Measurements from ENCODE around the gene TENM3.

TENM3 gene

DNA sequence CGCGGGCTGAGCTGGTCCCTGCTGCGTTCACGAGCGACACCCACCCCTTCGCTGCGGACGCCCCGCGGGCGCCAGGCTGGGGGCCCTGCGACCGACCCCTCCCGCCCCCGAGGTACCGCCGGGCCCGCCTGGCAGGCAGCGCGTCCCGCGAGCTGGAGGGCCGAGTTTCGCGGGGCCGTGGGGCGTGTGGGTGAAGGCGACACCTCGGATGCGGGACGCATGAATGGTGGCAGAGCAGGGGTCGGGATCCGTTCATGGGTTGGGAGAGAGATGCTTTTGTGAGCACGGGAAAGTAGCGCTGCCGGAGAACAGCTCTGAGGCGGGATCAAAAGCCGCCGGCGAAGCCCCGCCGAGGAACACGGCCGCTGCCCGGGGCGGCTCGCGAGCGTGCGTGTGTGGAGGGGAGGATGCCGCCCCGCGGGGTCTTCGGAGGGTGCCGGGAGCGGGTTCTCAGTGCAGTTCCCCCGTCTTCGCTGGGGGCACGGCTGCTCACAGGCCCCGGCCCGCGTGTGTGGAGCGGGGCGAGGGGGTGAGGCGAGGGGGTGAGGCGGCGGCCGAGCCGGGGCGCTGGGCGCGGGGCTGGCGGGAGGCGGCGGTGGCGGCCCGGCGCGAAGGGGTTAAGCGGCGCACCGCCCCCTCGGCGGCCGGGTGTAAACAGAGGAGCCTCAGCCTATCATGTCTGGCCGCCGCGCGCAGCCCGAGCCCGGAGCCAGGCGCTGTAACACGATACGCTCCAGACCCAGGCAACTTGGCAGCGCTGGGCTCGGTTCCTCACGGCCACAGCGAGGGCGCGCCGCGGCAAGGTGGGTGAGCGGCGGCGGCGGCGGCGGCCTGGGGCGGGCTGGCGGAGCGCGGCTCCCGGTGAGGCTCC lies 205.3 kb downstream of the TENM3 start:
- DNase-seq: peak; percentile 18 to 86 (median 59)

DNA sequence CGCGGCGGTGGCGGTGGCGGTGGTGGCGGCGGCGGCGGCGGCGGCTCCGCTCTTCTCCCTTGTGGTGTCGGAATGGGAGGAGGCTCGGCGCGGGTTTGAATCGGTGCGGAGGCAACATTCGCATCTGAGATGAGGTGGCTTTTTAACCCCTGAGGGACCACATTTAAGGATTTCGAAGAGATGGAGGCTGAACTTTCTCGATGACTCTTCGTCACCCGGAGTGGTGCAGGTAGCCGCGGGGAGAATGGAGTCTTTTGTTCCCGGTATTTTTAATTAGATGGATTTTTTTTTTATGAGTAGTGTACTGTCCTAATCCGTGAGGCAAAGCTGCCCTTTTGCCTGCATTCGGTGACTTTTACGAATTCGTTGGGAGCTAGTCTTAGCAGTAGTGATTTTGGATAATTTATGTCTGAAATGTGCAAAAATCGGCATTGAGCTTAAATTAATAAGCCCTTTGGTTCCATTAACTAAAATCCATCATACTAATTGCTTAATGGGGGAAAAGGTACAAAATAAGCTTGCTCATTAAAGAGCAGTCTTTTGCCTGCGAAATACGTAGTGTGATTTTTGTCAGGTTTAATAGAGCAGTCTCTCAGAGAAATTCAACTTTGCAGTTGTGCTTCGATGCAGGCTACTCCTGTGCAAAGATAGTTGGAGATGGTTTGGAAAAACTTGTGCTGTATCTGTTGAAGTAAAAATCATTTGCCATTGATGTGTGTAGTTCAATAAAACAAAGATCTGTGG lies 206.2 kb downstream of the TENM3 start:
- peak in 30 of 58 donors; percentile 10 to 74 (median 46) for DNase-seq

DNA sequence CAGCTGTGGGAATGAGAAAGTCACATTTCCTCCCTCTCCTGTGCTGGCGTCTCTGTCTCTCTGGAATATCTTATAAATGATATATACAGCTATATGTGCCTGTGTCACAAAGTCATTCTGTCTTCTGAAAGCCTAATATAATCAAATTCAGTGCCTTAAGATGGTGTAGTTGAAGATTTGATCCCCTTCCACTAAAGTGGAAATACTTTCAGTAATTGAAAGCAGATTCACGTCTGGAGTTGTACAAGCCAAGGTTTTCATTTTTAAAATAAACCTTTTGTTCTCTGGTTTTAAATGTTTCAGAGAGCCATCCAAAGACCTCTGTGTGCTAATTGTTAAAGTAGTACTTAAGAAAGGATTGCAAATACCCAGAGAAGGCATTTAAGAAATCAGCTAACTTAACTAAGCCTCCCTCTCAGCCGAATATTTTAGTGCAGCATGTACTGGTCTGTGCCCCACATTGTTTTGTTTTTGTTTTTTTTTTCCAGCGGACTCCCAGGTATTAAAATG lies 206.8 kb downstream of the TENM3 start:
- no peak for DNase-seq

DNA sequence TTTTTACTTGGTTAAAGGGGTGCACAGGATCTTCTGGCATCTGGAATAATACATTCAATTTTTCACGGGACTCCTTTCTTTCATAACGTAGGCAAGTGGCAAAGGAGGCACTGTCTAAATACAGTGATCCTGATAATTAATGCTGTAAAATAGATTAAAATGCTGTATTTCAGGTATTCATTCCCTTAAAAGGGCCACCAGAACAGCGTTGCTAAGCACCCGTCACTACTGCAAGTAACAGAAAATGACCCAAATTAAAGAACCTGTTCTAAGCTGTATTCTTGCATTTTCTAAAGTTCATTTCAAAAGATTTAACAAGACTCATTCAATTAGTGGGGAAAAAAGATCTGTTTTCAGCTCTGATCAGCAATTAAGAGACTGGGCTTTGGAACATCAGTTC lies 208.2 kb downstream of the TENM3 start:
- DNase-seq: no peak

DNA sequence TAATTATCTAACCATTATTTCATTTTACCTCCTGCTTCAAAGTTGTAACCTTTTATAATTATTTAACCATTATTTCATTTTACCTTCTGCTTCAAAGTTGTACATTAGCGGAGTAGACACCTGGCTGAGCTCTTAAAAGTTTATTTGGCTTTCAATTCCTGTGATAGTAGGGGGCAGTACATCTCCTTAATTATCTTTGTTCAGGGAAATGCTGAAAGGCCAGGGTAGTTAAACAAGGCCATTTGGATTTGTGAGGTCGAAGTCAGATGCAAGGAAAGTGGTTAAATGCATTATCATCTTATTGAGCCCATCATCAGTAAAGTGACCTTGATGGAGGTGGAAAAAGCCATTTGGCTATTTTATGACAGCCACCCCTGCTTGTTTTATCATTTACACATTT lies 210.6 kb downstream of the TENM3 start:
- DNase-seq: no peak

DNA sequence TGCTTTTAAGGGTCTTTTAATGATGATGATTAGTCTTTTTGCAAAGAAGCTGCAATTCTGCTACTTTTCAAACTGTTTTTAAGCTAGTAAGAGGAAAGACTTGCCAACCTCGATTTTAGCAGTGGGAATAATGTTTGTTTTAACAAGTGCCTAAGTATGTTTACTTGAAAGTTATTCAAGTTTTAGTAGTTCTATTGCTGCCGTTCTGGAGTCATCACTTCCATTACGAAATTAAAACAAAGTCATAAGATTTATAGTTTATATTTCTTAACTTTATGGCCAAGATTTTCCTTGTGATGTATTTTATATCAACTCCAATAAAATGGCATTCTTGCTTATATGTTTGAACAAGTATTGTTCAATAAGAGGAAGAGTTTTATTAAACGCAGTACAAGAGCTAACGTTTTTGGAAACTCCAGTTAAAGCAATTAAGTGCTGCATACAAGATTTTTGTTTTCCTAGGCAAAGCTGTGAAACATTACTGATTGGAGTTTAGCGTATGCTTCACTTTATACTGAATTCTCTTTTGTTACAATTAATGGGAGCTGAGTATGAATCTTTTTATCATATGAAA lies 211.3 kb downstream of the TENM3 start:
- DNase-seq: no peak

DNA sequence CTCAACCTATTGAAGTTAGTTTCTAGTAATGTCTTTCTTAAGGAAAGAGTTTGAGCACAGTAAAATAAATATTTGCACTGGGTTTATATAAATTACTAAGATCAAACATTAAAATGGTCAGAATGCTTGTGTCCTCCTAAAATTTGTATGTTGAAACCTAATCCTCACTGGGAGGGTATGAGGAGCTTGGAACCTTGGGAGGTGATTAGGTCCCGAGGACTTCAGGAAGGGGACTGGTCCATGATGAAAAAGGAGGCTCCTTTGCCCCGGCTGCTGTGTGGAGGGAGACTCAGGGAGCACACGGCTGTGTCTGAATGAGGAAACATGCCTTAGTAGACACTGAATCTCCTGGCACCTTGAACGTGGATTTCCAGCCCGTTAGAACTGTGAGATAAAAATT lies 221.9 kb downstream of the TENM3 start:
- no peak for DNase-seq

DNA sequence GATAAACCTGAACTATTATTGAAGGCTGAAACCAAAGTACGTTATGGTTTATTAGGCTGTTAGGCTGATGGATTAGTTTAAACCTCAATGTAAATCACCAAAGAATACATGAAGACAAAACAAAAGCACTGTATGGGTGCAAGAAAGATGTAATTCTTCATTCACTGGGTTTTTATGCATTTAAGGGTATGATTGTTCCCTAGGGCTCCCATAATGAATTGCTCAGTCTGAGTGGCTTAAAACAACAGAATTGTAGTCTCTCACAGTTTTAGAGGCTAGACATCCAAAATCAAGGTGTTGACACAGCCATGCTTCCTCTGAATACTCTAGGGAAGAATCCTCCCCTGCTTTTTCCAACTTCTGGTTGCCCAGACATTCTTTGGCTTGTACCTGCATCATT lies 222.8 kb downstream of the TENM3 start:
- no peak for DNase-seq

DNA sequence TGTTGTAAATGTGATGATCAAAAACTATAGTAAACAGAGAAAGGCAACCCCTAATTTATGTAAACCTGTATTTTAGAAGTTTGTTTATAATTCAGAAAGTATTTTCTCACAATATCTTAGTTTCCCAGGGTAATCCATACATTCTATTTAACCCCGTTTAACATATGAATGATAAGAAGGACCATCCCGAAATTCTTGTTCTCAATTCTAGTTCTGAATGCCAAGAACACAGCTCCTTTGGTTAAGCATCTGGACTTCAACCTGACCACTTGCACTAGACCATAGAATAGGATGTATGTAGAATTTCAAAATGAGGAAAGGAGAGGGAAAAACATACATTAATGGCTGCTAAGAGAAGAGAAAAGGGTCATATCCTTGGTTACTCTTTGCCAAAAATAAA lies 227.0 kb downstream of the TENM3 start:
- DNase-seq: no peak

DNA sequence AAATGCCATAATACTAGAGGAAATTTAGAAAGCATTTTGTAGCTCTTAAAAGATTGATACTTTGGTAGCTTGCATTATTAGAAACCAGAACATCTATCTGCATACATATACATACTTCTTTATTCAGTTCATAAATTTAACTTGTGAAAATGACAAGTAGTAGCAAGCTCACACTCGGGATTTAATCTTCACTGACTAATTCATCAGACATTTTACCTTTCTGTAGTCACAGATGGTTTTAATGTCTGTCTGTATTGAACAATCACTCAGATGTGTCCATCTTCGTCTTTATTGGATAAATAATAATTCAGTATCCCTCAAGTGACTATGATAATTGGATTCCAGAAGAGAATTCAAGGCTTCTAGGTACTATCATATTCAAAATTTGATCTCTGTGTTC lies 232.3 kb downstream of the TENM3 start:
- DNase-seq: no peak

DNA sequence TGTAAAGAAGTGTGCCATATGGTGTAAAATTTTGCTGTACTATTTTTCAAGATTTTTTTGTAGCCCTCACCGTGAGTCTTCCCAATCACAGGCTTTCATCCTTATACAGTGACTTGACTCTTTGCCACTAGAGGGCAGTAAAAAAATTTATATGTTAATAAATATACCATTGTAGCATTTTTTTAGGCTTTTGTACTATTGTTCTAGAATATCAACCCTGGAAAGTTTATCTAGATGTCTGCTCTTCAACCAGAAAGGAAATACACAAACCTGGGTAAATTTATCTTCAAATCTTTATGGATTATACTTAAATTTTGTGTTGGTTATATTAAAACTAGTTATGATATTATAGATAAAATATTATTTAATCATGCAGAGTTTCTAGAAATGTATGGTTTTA lies 235.3 kb downstream of the TENM3 start:
- DNase-seq: no peak

DNA sequence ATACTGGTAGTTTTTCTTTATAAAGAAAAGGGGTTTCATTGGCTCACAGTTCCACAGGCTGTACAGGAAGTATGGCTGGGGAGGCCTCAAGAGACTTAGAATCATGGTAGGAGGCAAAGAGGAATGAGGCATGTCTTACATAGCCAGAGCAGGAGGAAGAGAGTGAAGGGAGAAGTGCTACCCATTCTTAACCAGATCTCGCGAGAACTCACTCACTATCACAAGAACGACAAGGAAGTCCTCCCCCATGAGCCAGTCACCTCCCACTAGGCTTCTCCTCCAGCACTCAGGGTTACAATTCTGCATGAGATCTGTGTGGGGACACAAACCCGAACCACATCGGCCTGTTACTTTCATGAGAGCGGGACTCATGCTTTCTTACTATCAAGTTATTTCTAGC lies 240.5 kb downstream of the TENM3 start:
- no peak for DNase-seq

DNA sequence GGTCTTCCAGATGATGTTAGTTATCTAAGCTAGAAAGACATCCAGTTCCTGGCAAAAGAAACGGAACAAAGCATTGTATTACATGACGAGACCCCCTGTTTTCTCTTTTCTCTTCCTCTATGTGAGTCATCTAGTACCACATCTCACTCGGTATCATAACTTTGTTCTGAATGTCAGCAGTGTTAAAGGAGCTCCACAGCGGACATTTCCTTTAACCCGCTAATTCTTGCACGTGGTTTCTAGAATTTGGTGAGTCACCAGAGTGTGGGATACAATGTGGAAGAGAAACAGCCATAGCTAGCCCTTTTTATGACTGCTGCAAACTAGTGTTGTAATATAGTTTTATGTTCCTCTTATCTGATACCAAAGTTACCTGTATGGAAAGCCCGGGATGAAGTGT lies 243.7 kb downstream of the TENM3 start:
- DNase-seq: no peak

DNA sequence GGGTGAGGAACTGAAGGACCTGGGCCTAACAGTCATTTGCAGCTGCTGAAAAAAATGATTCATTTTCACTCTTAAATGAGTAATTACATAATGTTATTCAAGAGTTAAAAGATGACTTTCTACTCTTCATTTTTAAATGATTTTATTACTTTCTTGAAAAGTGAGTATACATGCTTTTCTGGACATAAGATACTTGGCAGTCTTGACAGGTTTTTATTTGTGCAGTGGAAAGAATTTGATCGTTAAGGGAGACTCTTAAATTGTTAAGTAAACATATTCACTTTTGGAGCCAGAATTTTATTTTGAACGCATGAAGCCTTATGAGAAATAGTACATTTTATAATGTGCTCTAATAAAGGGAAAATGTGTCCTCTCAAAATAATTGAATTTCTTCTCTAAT lies 245.7 kb downstream of the TENM3 start:
- no peak for DNase-seq

DNA sequence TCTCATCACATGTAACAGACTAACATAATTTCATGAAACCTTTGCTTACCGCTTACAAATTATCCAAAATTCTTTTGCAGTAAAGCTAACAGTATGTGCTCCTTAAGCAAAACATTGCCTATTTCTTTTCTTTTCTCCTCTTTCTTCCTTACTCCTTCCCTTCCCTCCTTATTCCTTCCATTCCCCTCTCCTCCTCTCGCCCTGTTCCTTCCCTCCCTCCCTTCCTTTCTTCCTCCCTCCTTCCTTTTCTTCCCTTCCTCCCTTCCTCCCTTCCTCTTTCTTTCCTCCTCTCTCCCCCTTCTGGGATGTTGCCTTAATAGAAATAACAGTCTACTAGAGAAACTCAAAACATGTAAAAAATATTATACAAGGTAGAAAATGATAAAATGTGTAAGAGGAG lies 246.4 kb downstream of the TENM3 start:
- DNase-seq: no peak

DNA sequence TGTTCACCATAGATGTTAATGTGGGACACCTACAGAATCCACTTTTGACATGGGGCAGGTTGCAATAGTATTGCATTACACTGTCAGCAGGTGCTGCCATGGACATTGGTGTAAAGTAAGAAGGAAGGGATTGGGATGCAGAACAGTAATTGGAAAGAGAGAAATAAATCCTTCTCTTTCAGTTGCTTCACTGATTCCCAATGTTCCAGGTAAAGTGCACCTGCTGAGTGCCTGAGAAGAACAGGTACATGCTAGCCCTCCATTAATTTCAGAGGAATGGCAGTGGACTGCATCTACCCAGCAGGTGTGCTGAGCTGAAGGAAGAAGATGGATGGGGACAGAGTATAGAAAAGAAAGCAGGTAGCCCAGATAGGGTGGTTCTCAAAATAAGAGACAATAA lies 248.5 kb downstream of the TENM3 start:
- no peak for DNase-seq

DNA sequence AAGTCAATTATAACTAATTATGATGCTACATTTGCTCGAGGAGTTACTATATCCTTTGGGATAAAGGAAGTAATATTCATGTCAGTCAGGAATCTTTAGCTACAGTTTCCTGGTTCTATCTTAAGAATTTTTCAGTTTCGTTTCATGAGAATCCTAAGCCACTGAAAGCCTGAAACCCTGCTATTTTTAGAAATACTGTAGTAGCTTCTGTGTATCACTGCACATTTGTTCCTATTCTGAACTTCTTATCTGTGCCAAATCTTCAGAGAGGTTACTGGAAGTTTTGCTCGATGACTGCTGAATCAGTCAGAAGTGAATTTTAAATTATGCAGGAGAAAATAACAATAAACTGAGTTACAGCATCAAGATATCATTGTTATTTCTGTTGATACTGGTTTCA lies 249.2 kb downstream of the TENM3 start:
- DNase-seq: no peak

DNA sequence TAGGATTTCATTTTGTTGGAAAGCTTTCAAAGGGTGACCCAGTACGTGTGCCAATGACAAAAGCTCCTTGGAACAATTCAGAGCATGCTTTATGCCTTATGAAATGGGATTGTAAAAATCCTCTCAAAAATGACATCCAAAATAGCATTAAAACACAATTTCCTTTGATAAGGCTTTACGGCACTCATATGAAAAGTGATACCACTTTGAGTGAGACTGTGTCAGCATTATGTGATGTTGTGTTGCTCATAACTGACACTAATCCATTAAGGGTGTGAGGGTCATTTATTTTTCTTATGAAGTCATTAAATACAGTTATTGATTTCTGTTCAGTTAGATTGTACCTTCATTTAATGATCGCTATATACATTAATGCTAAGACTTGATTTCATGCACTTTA lies 250.2 kb downstream of the TENM3 start:
- DNase-seq: no peak

DNA sequence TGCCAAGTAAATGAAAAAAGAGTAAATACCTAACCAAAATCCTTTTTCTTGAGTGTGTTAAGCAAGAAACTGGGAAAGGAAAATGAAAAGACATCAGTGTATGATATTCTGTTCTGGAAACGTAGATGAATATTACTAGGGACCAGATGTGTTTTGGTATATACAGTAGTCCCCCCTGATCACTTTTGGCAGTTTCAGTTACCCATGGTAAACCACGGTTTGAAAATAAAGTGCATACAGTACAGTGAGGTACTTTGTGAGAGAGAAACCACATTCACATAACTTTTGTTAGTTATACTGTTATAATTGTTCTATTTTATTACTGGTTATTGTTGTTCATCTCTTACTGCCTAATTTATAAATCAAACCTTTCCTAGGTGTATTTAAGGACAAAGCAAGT lies 250.9 kb downstream of the TENM3 start:
- DNase-seq: no peak

DNA sequence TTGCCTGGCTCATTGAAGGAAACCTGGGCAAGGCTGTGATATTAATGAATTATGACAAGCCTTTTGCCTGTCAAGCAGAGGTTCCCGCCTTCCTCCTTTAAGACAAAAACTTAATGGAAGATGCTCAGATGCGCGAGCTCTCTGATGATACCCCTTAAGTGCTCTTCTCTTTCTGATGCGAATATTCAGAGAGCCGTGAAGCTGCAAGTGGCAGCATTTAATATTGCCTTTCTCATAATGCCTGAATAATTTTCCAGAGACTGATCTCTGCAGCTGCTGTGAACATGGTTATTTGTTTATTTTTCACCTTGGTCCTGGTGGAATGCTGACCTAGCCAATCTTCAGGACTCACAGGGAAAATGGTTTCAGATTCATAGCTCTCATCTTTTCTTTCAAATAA lies 251.8 kb downstream of the TENM3 start:
- DNase-seq: no peak

DNA sequence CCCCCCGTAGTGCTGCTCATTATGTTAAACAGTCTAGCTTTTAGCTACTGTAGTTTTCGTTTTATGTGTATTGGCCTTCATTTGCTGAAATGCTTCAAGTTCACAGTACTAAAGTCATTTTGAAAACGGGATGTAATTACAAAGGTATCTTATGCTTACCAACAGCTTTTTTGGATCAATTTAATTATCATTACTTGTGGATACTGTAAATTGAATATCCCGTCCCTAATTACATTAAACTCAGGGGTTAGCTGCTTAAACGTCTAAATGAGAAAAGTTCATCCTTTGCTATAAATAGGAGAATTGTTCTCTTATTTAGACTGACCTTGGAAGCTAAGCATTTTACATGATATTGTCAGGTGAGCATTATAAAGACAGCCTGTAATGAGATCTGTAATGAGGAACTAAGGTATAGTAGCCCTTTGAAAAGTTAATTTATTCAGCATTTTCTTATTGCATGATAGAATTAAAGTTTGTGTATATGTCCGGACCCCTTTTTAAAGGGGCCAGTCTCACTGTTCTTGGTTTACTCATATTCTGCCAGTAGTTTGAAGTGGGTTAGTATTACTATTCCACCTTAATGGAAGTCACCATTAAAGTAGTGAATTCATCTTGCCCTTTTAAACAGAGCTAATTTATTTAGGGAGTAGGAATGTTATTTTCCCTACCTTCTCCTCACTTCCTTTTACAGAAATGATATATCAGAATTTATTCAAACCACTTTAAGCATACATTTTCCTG lies 252.6 kb downstream of the TENM3 start:
- DNase-seq: no peak

DNA sequence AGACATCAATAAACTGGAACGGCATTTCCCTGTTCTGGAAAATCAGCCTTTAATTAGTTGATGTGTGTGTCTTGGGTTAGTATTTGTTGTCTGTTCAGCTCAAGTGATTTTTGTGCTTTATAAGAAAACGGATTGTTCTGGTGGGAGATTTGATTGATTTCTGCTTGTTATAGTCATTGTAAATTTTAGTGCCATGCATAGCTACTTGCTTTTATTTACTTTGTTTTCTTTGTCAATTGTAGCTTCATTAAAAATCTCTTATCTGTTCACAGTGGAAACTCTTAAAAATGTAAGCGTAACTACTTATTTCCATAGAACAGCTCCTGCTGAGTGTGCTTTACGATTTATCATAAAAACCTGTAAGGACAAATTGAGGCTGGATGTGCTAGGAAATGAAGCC lies 253.2 kb downstream of the TENM3 start:
- DNase-seq: no peak

Data from anterior cingulate cortex (tissue), 58 donors.